H9 (cell line): ENCODE data around the gene MGAT5. TPM values are rescaled to one million over a fixed set of nuclear protein-coding genes. Genes with fewer than 3 reads are reported as not detected.

ENCODE experiments used
- DNase-seq: peaks from one replicate; pipeline ENCODE4 v3.0.0-alpha.2; 2017
- H2AFZ ChIP-seq: one replicate; pipeline ENCODE4 v1.6.1; 2013; ENCODE audit warnings: mild to moderate bottlenecking, low read length, control low read depth, moderate library complexity
- H2AK5ac ChIP-seq: 2 replicates; pipeline ENCODE4 v1.6.1; 2013; ENCODE audit warnings: low read length, control low read depth, mixed read lengths; ENCODE audit not compliant: insufficient read length
- H2BK120ac ChIP-seq: one replicate; pipeline ENCODE4 v1.6.1; 2013; ENCODE audit warnings: low read depth, mild to moderate bottlenecking, low read length, control low read depth, inconsistent platforms; ENCODE audit not compliant: poor library complexity, severe bottlenecking
- H2BK12ac ChIP-seq: 2 replicates; pipeline ENCODE4 v1.6.1; 2013; ENCODE audit warnings: low read length, control low read depth, mixed read lengths, low read depth; ENCODE audit not compliant: insufficient read length
- H2BK15ac ChIP-seq: 2 replicates; pipeline ENCODE4 v1.6.1; 2013; ENCODE audit warnings: low read depth, low read length, control low read depth
- H2BK20ac ChIP-seq: one replicate; pipeline ENCODE4 v1.6.1; 2013; ENCODE audit warnings: low read depth, mild to moderate bottlenecking, low read length, control low read depth, inconsistent platforms; ENCODE audit not compliant: poor library complexity, severe bottlenecking
- H2BK5ac ChIP-seq: 2 replicates; pipeline ENCODE4 v1.6.1; 2013; ENCODE audit warnings: low read length, control low read depth, mixed read lengths; ENCODE audit not compliant: insufficient read length
- H3K14ac ChIP-seq: 2 replicates; pipeline ENCODE4 v1.6.1; 2013; ENCODE audit warnings: low read length, control low read depth; ENCODE audit not compliant: insufficient read depth
- H3K18ac ChIP-seq: 2 replicates; pipeline ENCODE4 v1.6.1; 2013; ENCODE audit warnings: low read depth, mild to moderate bottlenecking, mixed read lengths, low read length, control low read depth; ENCODE audit not compliant: insufficient read length
- H3K23ac ChIP-seq: 2 replicates; pipeline ENCODE4 v1.6.1; 2013; ENCODE audit warnings: low read length, control low read depth, mixed read lengths, low read depth; ENCODE audit not compliant: insufficient read length
- H3K23me2 ChIP-seq: 2 replicates; pipeline ENCODE4 v1.6.1; 2013; ENCODE audit warnings: low read depth, mild to moderate bottlenecking, mixed read lengths, low read length, control low read depth; ENCODE audit not compliant: insufficient read length, poor library complexity, severe bottlenecking
- H3K27ac ChIP-seq: 2 replicates; pipeline ENCODE4 v1.5.1; 2013; ENCODE audit warnings: low read length, control low read depth, mixed read lengths, low read depth; ENCODE audit not compliant: insufficient read length
- H3K27me3 ChIP-seq: 2 replicates; pipeline ENCODE4 v1.6.1; 2013; ENCODE audit warnings: low read length, control low read depth, inconsistent platforms; ENCODE audit not compliant: insufficient read depth
- H3K4ac ChIP-seq: 2 replicates; pipeline ENCODE4 v1.6.1; 2013; ENCODE audit warnings: low read depth, mild to moderate bottlenecking, control low read depth, inconsistent platforms, low read length, moderate library complexity
- H3K4me1 ChIP-seq: 2 replicates; pipeline ENCODE4 v1.6.1; 2013; ENCODE audit warnings: low read length, control low read depth, inconsistent platforms; ENCODE audit not compliant: insufficient read depth
- H3K4me2 ChIP-seq: 2 replicates; pipeline ENCODE4 v1.6.1; 2013; ENCODE audit warnings: low read length, control low read depth, mixed read lengths; ENCODE audit not compliant: insufficient read length, insufficient read depth
- H3K56ac ChIP-seq: 2 replicates; pipeline ENCODE4 v1.6.1; 2013; ENCODE audit warnings: low read depth, mild to moderate bottlenecking, mixed read lengths, low read length, control low read depth; ENCODE audit not compliant: insufficient read length
- H3K79me1 ChIP-seq: 2 replicates; pipeline ENCODE4 v1.6.1; 2013; ENCODE audit warnings: low read depth, mild to moderate bottlenecking, moderate library complexity, low read length, control low read depth, inconsistent platforms; ENCODE audit not compliant: insufficient read depth, poor library complexity, severe bottlenecking
- H3K79me2 ChIP-seq: 2 replicates; pipeline ENCODE4 v1.6.1; 2013; ENCODE audit warnings: low read length, control low read depth, inconsistent platforms; ENCODE audit not compliant: insufficient read depth
- H3K9ac ChIP-seq: 2 replicates; pipeline ENCODE4 v1.6.1; 2013; ENCODE audit warnings: low read length, control low read depth, mixed read lengths; ENCODE audit not compliant: insufficient read length; ENCODE audit errors: extremely low read depth
- H3K9me3 ChIP-seq: one replicate; pipeline ENCODE4 v1.6.1; 2013; ENCODE audit warnings: low read depth, low read length, inconsistent platforms; ENCODE audit not compliant: control insufficient read depth
- H3T11ph ChIP-seq: one replicate; pipeline ENCODE4 v1.6.1; 2013; ENCODE audit warnings: mild to moderate bottlenecking, low read length, control low read depth, inconsistent platforms
- H4K20me1 ChIP-seq: one replicate; pipeline ENCODE4 v1.6.1; 2013; ENCODE audit not compliant: control insufficient read depth, insufficient read length, insufficient read depth
- H4K5ac ChIP-seq: 2 replicates; pipeline ENCODE4 v1.6.1; 2013; ENCODE audit warnings: low read depth, mild to moderate bottlenecking, mixed read lengths, low read length, control low read depth; ENCODE audit not compliant: insufficient read length
- H4K8ac ChIP-seq: replicated peaks from 2 replicates; pipeline ENCODE4 v1.6.1; 2013; ENCODE audit warnings: low read length, control low read depth, mixed read lengths, low read depth; ENCODE audit not compliant: insufficient read length
- H4K91ac ChIP-seq: 2 replicates; pipeline ENCODE4 v1.6.1; 2013; ENCODE audit warnings: low read depth, mild to moderate bottlenecking, moderate library complexity, mixed read lengths, low read length, control low read depth; ENCODE audit not compliant: insufficient read length
- H3K27ac Mint-ChIP-seq, 3 experiments: 2 replicates in 2 of 3; 3 replicates in 1 of 3; pipeline ENCODE4 v1.8.0; 2020 to 2021; ENCODE audit warnings: mixed read lengths in 3 of 3, mild to moderate bottlenecking in 1 of 3, moderate library complexity in 1 of 3
- H3K27me3 Mint-ChIP-seq: 2 replicates; pipeline ENCODE4 v1.8.0; 2021; ENCODE audit warnings: low read depth, mild to moderate bottlenecking, moderate library complexity, mixed read lengths
- H3K36me3 Mint-ChIP-seq, 3 experiments: 2 replicates in 2 of 3; 3 replicates in 1 of 3; pipeline ENCODE4 v1.8.0; 2020 to 2021; ENCODE audit warnings: low read depth in 3 of 3, mixed read lengths in 3 of 3; ENCODE audit not compliant: insufficient read depth in 1 of 3
- H3K4me1 Mint-ChIP-seq, 2 experiments: 2 replicates each; pipeline ENCODE4 v1.8.0; 2020; ENCODE audit warnings: mixed read lengths in 2 of 2
- H3K4me3 Mint-ChIP-seq, 2 experiments: 2 replicates in 1 of 2; 3 replicates in 1 of 2; pipeline ENCODE4 v1.8.0; 2020 to 2021; ENCODE audit warnings: mild to moderate bottlenecking in 2 of 2, mixed read lengths in 2 of 2, moderate library complexity in 1 of 2
- H3K9me3 Mint-ChIP-seq, 2 experiments: 2 replicates in 1 of 2; 3 replicates in 1 of 2; pipeline ENCODE4 v1.8.0; 2020; ENCODE audit warnings: mild to moderate bottlenecking in 2 of 2, mixed read lengths in 2 of 2, moderate library complexity in 1 of 2
- CTCF ChIP-seq: fragments of 200-600 bp; sonication (generic); conservative IDR thresholded peaks from 3 replicates; pipeline ENCODE4 v1.8.0; 2021; ENCODE audit warnings: antibody characterized with exemption, mild to moderate bottlenecking
- WGBS: extraction: QIAGEN DNeasy Blood & Tissue Kit; methylation state at CpG from one replicate; pipeline ENCODE4 v1.1.7; 2013; ENCODE audit warnings: missing lambda C conversion rate, low lambda C conversion rate, mixed read lengths; ENCODE audit not compliant: insufficient read length; ENCODE audit errors: extremely low coverage; 5-methylcytosine and 5-hydroxymethylcytosine counted together
- total RNA-seq: library from RNA; stranded (reverse); gene quantifications from 2 replicates; pipeline ENCODE4 v1.2.1, GENCODE V29; 2021

MGAT5 gene
- total RNA-seq, 1 experiment from 2014 or later: 25.7 TPM

DNA sequence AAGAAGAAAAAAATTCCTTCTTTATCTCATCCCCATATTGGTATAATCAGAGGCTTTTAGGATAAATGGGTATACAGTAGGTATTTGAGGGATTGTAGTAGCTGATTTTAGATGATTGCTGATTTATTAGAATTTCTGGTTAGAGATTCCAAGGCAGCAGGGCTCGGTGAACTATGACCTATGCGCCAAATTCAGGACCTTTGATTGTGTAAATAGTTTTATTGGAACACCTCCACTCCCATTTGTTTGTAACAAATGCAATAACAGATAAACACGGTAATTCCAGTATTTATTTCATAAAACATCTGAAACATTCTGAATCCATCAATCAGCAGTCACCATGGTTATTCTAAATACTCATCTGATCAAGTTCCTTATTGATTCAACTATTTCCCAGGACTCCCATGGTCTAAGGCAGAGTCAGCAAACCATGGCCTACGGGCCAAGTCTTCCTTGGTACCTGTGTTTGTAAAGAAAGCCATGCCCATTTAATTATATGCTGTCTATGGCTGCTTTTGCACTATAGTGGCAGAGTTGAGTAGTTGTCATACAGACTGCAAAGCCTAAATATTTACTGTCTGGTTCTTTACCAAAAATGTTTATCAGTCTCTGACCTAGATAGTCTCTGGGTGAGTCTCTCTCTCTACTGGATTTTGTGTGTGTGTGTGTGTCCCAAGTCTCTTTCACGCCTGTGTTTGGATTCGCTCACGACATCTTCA lies 4.3 kb downstream of the MGAT5 start:
- Histone ChIP-seq H3K27ac (no peak overlapping the region), H2AFZ (no peak overlapping the region), H3K9me3 (no peaks in the 10 kb centered on the region), H3T11ph (no peak overlapping the region), H4K20me1 (no peaks in the 10 kb centered on the region), H3K79me1 (no peaks in the 10 kb centered on the region), H3K56ac (no peak overlapping the region), H3K4ac (no peak overlapping the region), H3K79me2 (0 out of 2 replicates have a peak, but pooled peaks cover 2% of the 10 kb centered on the region), H2AK5ac (no peak overlapping the region), H3K9ac (no peak overlapping the region), H2BK5ac (no peak overlapping the region), H2BK20ac (no peak overlapping the region), H3K27me3 (no peaks in the 10 kb centered on the region), H4K8ac (no peak overlapping the region), H2BK12ac (no peak overlapping the region), H2BK15ac (no peak overlapping the region), H4K91ac (no peak overlapping the region), H3K4me2 (no peak overlapping the region), H3K14ac (no peak overlapping the region), H3K4me1 (peaks cover 10% of the 10 kb centered on the region; the same call in 1 of the 2 replicates), H3K23me2 (no peaks in the 10 kb centered on the region), H2BK120ac (no peak overlapping the region), H3K23ac (no peak overlapping the region), H4K5ac (no peak overlapping the region), H3K18ac (no peak overlapping the region)
- Mint-ChIP-seq H3K36me3 (peaks cover 2 to 15% (median 10%) of the 10 kb centered on the region in 3 experiments; a peak in 5 of 7 replicates), H3K9me3 (no peaks in the 10 kb centered on the region), H3K27ac (peak overlapping the region in 1 of 3 experiments; percentile 63; a peak in 1 of 7 replicates), H3K4me3 (no peak overlapping the region), H3K4me1 (peaks cover 21 to 26% of the 10 kb centered on the region in 2 experiments), H3K27me3 (no peaks in the 10 kb centered on the region)
- TF ChIP-seq CTCF: no peak
- WGBS: no CpG with 5 or more reads among the region's 7 CpGs
- DNase-seq: no peak
